PC-9 (cell line): ENCODE measurements around the gene FAM234A. TPM values are rescaled to one million over a fixed set of nuclear protein-coding genes. Genes with fewer than 3 reads are reported as not detected.

ENCODE experiments used
- BruUV-seq: library from RNA; stranded (reverse); fragments of 400-500 nt; replicated peaks from 2 replicates; lab custom pipeline; 2021; lab: Mats Ljungman, UMichigan
- CTCF ChIA-PET: fragments of 300-600 bp; sonication (Branson Sonifier 250); formaldehyde crosslinking; loops from one replicate; lab custom pipeline; 2022; ENCODE audit warnings: antibody characterized with exemption; lab: Charles Lee
- POLR2A ChIA-PET: fragments of 300-600 bp; sonication (Branson Sonifier 250); formaldehyde crosslinking; loops from one replicate; lab custom pipeline; 2022; ENCODE audit warnings: antibody characterized with exemption; ENCODE audit not compliant: unreplicated experiment; lab: Charles Lee
- DNase-seq, 2 experiments: peaks; one replicate each; pipeline versions ENCODE4 v3.0.0 to v3.0.0-alpha.2; 2015 to 2022; ENCODE audit warnings: mixed read lengths in 1 of 2
- H2AFZ ChIP-seq: fragments of 200-600 bp; sonication (generic); 2 replicates; pipeline ENCODE4 v1.8.1; 2017; ENCODE audit warnings: antibody characterized with exemption
- H3F3A ChIP-seq: fragments of 200-600 bp; sonication (generic); 2 replicates; pipeline ENCODE4 v1.8.1; 2017; ENCODE audit warnings: antibody characterized with exemption, mild to moderate bottlenecking, low read depth; ENCODE audit not compliant: insufficient read depth
- H3K27ac ChIP-seq: fragments of 200-600 bp; sonication (generic); 2 replicates; pipeline ENCODE4 v1.6.1; 2016; ENCODE audit warnings: mixed run types
- H3K27me3 ChIP-seq: fragments of 200-600 bp; sonication (generic); 2 replicates; pipeline ENCODE4 v1.6.1; 2016; ENCODE audit warnings: low read depth, mixed run types; ENCODE audit not compliant: insufficient read depth
- H3K36me3 ChIP-seq: fragments of 200-600 bp; sonication (generic); 2 replicates; pipeline ENCODE4 v1.6.1; 2016; ENCODE audit warnings: low read depth, mixed run types
- H3K4me1 ChIP-seq: fragments of 200-600 bp; sonication (generic); replicated peaks from 2 replicates; pipeline ENCODE4 v1.6.1; 2016; ENCODE audit warnings: mixed run types; ENCODE audit not compliant: insufficient read depth
- H3K4me2 ChIP-seq: fragments of 200-600 bp; sonication (generic); 2 replicates; pipeline ENCODE4 v1.6.1; 2017; ENCODE audit warnings: mixed run types
- H3K4me3 ChIP-seq: fragments of 200-600 bp; sonication (generic); 2 replicates; pipeline ENCODE4 v1.6.1; 2016; ENCODE audit warnings: mixed run types
- H3K79me2 ChIP-seq: fragments of 200-600 bp; sonication (generic); 2 replicates; pipeline ENCODE4 v1.6.1; 2017; ENCODE audit warnings: low read depth, mixed run types
- H3K9me2 ChIP-seq: fragments of 200-600 bp; sonication (generic); 2 replicates; pipeline ENCODE4 v1.8.1; 2017; ENCODE audit warnings: mild to moderate bottlenecking; ENCODE audit not compliant: insufficient read depth
- H3K9me3 ChIP-seq: fragments of 200-600 bp; sonication (generic); 2 replicates; pipeline ENCODE4 v1.8.1; 2016; ENCODE audit warnings: low read depth; ENCODE audit not compliant: insufficient read depth
- H4K20me1 ChIP-seq: fragments of 200-600 bp; sonication (generic); 2 replicates; pipeline ENCODE4 v1.8.1; 2017; ENCODE audit not compliant: insufficient read depth
- CTCF ChIP-seq: fragments of 200-600 bp; sonication (generic); conservative IDR thresholded peaks from 2 replicates; pipeline ENCODE4 v1.6.1; 2017; ENCODE audit warnings: mixed run types, antibody characterized with exemption, mild to moderate bottlenecking, moderate library complexity
- EZH2 ChIP-seq: fragments of 200-600 bp; sonication (generic); IDR thresholded peaks from 2 replicates; pipeline ENCODE4 v1.8.0; 2017; ENCODE audit warnings: antibody characterized with exemption, low read depth
- intact Hi-C: fragments of 100-400 bp; cut with micrococcal nuclease; formaldehyde crosslinking; loops from one replicate; pipeline ENCODE4 v1.10.0; 2022; ENCODE audit not compliant: unreplicated experiment
- total RNA-seq: library from RNA; stranded (reverse); gene quantifications from 2 replicates; pipeline ENCODE4 v1.2.3, GENCODE V29; 2021

FAM234A gene
- total RNA-seq, 1 experiment from 2014 or later, result 131 TPM

GRCh38 chr16:289395-289997 is 54.9 kb downstream of the FAM234A start:
- no peak overlapping the region for H3K4me3 ChIP-seq
- ChIA-PET CTCF (no interaction called here), POLR2A (no interaction called here)
- H3K27ac ChIP-seq, result no peak overlapping the region
- H3K27me3 ChIP-seq, result no peaks in the 10 kb centered on the region
- no peak for TF ChIP-seq EZH2
- no peak for TF ChIP-seq CTCF
- H3K9me3 ChIP-seq, result no peaks in the 10 kb centered on the region
- H3K36me3 ChIP-seq, result no peaks in the 10 kb centered on the region
- H3K4me2 ChIP-seq, result no peak overlapping the region
- peaks cover 5% of the 10 kb centered on the region; the same call in 1 of the 2 replicates for H3F3A ChIP-seq
- BruUV-seq, result no TSS peak
- H4K20me1 ChIP-seq, result no peaks in the 10 kb centered on the region; the same call in 1 of the 2 replicates
- no peaks in the 10 kb centered on the region for H3K9me2 ChIP-seq
- no peaks in the 10 kb centered on the region for H3K4me1 ChIP-seq
- H3K79me2 ChIP-seq, result no peaks in the 10 kb centered on the region
- no peak overlapping the region for H2AFZ ChIP-seq
- intact Hi-C loops, result no loop called here
- DNase-seq, result no peak

- CTCF ChIA-PET, result no interaction called here
- intact Hi-C loops, result no loop called here
- POLR2A ChIA-PET, result no interaction called here
- no peak for DNase-seq
- Histone ChIP-seq H3K9me3 (no peaks in the 10 kb centered on the region), H3K9me2 (no peaks in the 10 kb centered on the region), H2AFZ (no peak overlapping the region), H3K4me3 (no peak overlapping the region), H4K20me1 (no peaks in the 10 kb centered on the region; the same call in 1 of the 2 replicates), H3K27ac (no peak overlapping the region), H3K4me2 (no peak overlapping the region), H3K27me3 (no peaks in the 10 kb centered on the region), H3F3A (peaks cover 5% of the 10 kb centered on the region; the same call in 1 of the 2 replicates), H3K4me1 (no peaks in the 10 kb centered on the region), H3K79me2 (no peaks in the 10 kb centered on the region), H3K36me3 (no peaks in the 10 kb centered on the region)
- TF ChIP-seq CTCF (no peak), EZH2 (no peak)
- BruUV-seq, result no TSS peak
Measured at GRCh38 chr16:290015-290680, 55.5 kb downstream of the FAM234A start.

- BruUV-seq, result no TSS peak
- POLR2A ChIA-PET, result no interaction called here
Measured at GRCh38 chr16:290681-291405, 56.2 kb downstream of the FAM234A start.

More at GRCh38 chr16:290681-291405, 56.2 kb downstream of the FAM234A start:
- H3K4me1 ChIP-seq, result no peaks in the 10 kb centered on the region
- intact Hi-C loops, result no loop called here
- H3F3A ChIP-seq, result peaks cover 5% of the 10 kb centered on the region; the same call in 1 of the 2 replicates
- no peak overlapping the region for H3K27ac ChIP-seq
- no peaks in the 10 kb centered on the region for H3K79me2 ChIP-seq
- no peaks in the 10 kb centered on the region; the same call in 1 of the 2 replicates for H4K20me1 ChIP-seq
- no peak overlapping the region for H3K4me2 ChIP-seq
- no peaks in the 10 kb centered on the region for H3K9me2 ChIP-seq
- CTCF ChIA-PET, result no interaction called here
- no peak overlapping the region for H2AFZ ChIP-seq
- H3K4me3 ChIP-seq, result no peak overlapping the region
- TF ChIP-seq EZH2, result no peak
- no peak for TF ChIP-seq CTCF
- no peaks in the 10 kb centered on the region for H3K9me3 ChIP-seq
- H3K36me3 ChIP-seq, result no peaks in the 10 kb centered on the region
- no peaks in the 10 kb centered on the region for H3K27me3 ChIP-seq
- DNase-seq, result no peak
